Measurements from ENCODE around the gene OPA3.
"Not testable (repeated sequence)": the region's sequence is repeated elsewhere in the genome, so short reads cannot be mapped to it uniquely, and the experiment has no call there.

The OPA3 gene

DNA sequence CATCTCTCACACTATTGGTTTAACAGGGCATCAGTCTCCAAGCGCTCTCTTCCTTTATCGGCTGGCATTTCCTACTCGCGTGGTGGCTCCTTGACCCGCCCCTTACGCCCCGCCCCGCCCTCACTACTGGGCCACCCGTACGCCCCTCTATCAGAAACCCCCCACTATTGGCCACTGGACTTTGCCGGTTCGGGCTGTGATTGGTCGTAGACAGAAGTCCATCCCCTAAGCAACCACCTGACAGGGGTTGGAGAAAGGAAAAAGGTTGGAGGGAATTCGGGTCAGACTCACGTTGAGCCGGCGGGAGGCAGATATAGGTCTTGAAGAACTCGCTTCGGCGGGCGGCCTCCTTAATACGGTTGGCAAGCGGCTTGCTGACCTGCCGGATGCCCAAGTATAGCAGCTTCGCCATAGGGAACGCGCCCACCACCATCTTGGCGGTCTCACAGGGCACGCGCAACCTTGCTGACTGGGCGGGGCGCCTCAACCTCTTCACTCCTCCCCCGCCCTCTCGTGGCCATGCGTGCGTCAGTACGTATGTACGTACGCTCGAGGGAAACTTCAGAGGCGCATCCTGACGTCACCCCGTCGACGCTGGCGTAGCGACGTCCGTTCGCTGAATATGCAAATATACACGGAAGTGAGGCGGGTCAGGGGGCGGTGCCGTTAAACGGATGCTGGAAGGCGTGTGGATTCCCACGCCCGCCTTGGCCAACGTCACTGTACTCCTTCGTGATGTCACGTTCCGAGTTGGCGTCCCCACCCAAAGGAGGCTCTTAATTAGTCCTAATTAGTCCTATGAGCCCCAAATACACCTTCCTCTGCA lies at the start of gene OPA3:
Gene OPA3 (minus strand): TSS at position 471 of the 826 bp plus-strand sequence. CDS start 38 bp downstream, at position 433.
- DNase-seq: peak; percentile 99

DNA sequence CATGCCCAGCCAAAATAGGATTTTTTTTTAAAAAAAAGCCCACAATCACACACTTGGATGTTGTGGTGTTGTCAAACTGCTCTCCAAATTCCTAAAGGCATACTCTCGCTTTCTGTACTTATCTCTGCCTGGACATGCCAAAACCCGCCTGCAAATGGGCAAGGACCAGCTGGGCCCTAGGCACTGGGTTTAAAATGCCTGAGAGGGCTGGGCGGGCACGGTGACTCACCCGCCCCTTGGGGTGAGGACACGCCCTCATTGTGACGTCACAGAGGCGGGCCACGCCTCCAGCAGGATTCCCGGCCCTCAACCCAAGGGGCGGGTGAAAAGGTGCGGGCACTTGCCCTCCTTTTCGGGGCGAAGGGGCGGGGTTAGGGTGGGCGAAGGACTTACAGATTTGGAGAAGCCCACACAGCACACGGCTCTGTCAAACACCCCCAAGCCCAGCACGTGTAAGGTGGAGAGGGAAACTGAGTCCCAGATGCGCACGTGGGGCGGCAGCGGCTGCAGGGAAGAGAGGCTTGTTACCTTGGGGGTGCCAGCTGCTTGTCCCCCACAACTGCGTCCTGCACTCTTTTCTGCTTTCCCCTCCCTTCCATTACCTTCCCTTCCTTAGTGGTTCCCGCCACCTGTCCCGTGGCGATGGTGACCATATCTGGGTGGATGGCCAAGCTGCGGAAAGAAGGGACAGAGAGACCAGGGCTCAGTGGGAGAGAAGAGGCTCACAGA lies 48.0 kb upstream of the OPA3 start:
- DNase-seq: peak; percentile 23

DNA sequence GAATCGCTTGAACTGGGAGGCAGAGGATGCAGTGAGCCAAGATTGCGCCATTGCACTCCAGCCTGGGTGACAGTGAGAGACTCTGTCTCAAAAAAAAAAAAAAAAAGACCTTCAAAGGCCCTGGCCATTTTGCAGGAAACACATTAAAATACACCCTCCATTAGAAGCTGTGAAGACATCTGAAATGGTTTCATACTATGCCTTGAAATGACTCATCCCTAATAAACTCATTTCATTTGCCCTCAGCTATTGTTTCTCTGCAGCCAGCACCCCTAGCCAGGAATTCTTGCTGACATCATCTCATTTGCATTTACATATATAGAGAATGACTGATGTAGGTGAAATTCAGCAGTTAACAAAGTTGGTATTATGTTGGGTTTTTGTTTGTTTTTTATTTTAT lies 45.9 kb upstream of the OPA3 start:
- no peak for DNase-seq

DNA sequence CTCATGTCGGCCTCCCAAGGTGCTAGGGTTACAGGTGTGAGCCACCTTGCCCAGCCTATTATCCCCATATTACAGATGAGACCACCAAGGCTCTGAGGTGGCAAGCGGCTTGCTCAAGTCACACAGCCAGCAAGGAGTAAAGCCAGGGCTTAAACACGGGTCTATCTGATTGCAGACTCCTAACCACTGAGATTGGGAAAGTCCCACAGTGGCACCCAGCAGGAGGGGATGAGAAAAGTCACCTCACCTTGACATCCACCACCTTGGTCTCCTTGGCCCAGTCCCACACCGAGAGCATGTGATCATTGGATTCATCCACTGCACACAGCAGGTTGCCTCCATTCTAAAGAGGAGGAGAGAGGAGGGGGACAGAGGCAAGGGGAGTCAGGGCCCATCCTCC lies 45.1 kb upstream of the OPA3 start:
- DNase-seq: no peak

DNA sequence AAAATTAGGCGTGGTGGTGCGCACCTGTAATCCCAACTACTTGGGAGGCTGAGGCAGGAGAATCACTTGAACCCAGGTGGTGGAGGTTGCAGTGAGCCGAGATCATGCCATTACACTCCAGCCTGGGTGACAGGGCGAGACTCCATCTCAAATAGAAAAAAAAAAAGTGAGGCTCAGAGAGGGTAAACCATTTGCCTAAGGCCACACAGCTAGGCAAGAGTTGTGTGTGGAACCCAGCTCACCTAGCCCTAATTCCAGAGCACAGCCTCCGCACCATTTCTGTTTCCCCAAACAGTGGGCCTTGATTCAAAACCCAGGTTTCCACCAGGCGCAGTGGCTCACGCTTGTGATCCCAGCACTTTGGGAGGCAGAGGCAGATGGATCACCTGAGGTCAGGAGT lies 43.6 kb upstream of the OPA3 start:
- DNase-seq: not testable (repeated sequence)

DNA sequence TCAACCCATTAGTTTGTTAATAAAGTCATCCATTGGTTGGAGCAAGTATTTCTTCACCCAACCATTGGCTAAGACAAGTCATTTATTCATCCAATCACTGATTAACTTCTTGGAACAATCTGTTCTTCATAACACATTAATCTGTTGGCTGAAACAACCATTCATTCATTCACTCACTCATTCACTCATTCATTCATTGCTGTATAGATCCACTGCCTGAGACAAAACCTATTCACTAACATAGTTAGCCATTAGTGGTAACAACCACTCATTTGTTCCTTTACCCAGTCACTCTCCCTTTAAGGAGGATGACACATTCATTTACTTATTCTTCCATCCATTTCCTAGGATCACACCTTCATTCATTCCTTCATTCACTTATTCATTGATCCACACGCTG lies 39.4 kb upstream of the OPA3 start:
- DNase-seq: no peak

DNA sequence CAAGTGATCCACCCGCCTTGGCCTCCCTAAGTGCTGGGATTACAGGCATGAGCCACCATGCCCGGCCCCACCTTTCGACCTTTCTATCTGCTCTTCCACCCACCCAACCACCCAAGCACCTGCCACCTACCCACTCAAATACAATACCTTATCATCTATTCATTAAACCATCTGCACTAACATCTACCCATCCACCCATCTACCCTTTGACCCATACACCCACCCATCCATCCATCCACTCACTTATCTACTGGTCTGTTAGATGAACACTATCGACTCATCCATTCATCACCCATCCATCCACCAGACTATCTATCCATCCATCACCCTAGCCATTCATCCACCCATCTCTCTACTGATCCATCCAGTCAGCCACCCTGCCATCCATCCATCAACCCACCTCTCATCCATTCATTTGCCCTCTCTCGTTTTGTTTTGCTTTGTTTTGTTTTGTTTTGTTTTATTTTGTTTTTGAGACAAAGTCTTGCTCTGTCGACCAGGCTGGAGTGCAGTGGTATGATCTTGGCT lies 37.4 kb upstream of the OPA3 start:
- DNase-seq: no peak

DNA sequence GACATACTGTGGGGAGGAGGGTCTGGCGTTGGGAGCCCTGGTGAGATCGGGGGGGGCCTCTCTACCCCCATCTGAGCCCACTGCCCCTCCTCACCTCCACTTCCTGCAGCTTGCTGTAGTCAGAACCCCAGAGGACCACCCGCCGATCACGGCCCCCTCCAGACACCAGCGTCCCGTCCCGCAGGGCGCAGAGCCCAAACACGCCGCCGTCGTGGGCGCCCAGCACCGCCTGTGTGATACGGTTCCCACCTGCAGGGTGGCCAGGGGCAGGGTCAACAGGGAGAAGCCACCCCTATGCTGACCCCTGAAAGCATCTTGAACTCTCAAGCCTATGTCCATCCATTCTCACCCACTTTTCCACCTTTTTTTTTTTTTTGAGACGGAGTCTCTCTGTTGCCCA lies 36.8 kb upstream of the OPA3 start:
- no peak for DNase-seq

DNA sequence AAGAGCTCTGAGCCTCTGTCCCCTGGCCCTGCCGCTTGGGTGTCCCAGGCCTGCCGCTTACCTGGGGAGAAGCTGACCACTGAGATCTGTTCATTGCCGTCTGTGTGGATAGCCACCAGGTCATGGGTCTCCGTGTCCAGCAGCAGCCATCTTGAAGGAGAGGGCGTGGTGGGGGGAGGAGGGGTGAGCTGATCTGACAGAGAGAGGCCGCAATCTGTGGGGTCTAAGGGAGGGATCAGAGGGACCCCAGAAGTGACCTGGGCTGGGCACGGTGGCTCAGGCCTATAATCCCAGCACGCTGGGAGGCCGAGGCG lies 32.1 kb upstream of the OPA3 start:
- DNase-seq: no peak

DNA sequence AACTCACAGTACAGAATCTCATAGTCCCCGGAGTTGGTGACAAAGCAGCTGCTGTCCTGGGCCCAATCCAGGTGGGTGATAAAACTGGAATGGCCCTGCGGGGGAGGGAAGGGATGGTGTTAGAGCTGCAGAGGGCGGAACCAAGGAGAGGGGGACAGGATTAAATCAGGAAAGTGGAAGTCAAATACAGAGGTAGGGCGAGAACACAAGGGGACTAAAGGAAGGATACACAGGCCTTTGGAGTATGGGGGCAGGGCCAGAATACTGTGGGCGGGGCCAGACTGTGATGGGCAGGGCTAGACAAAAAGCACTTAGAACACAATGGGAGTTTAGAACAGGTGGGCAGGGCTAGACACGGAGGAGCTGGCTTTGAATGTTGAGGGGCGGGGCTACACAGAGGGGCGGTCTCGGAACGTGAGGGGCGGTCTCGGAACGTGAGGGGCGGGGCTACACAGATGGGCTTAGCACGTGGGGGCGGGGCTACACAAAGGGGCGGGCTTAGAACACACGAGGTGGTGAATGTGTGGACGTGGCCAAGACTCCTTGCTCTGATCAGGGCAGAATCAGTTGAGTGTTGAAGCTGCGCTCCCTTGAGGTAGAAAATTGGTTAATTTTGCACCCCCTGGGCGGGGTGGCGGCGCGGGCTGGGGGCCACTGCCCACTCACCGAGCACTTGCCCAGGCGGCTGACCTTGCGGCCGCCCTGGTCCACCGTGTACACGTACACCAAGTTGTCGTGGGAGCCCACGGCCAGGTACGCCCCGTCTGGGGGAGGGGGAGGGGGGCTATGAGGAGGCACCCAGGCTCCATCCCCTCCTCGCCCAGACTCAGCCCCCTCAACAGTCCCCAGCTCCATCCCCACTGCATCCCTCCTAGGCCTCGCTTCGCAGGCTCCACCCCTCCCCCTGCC lies 31.4 kb upstream of the OPA3 start:
- peak; percentile 47 for DNase-seq

DNA sequence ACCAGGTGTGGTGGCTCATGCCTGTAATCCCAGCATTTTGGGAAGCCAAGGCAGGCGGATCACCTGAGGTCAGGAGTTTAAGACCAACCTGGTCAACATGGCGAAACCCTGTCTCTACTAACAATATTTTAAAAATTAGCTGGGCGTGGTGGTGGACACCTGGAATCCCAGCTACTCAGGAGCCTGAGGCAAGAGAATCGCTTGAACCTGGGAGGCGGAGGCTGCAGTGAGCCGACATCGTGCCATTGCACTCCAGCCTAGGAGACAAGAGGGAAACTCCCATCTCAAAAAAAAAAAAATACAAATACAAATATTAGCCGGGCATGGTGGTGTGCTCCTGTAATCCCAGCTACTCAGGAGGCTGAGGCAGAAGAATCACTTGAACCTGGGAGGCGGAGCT lies 30.5 kb upstream of the OPA3 start:
- DNase-seq: not testable (repeated sequence)

DNA sequence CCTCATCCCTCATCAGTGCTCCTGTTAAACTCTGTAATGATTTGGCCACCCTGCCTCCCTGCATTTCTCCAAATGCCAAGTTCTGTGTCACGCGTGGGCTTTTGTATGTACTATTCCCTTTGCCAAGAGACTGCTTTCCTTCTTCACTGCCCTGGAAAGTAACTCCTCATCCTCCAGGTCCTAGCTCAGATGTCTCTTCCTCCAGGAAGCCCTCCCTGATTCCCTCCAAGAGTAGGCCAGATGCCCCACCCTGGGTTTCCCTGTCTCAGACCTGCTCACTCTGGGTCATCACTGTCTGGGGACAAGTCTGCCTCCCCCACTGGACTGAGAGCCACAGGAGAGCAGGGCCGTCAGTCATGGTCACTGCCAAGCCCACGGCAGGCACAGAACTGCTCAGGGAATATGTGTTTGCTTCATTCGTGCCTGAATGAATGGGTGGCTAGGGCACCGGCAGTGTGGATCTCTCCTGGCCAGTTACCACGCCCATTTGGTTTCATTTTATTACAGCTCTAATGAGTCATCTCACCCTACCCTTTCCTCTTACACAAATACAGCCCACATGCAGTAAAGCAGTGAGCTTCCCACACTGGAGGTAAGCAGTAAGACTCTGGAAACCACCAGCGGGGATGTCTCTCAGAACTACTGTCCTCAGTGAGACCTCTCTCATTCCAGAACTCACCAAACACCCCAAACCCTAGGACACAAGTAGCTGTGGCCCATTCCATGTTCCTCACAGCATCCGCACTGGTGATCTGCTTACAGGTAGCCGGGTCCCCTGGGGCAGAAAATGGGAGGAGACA lies 29.5 kb upstream of the OPA3 start:
- DNase-seq: no peak

DNA sequence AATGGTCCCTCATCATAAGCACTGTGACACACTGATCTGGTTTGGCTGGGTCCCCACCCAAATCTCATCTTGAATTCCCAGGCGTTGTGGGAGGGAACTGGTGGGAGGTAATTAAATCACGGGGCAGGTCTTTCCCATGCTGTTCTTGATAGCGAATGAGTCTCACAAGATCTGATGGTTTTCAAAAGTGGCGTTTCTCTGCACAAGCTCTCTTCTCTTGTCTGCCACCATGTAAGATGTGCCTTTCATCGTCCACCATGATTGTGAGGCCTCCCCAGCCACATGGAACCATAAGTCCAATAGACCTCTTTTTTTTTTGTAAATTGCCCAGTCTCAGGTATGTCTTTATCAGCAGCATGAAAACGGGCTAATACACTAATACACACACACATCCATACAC lies 24.3 kb upstream of the OPA3 start:
- no peak for DNase-seq

DNA sequence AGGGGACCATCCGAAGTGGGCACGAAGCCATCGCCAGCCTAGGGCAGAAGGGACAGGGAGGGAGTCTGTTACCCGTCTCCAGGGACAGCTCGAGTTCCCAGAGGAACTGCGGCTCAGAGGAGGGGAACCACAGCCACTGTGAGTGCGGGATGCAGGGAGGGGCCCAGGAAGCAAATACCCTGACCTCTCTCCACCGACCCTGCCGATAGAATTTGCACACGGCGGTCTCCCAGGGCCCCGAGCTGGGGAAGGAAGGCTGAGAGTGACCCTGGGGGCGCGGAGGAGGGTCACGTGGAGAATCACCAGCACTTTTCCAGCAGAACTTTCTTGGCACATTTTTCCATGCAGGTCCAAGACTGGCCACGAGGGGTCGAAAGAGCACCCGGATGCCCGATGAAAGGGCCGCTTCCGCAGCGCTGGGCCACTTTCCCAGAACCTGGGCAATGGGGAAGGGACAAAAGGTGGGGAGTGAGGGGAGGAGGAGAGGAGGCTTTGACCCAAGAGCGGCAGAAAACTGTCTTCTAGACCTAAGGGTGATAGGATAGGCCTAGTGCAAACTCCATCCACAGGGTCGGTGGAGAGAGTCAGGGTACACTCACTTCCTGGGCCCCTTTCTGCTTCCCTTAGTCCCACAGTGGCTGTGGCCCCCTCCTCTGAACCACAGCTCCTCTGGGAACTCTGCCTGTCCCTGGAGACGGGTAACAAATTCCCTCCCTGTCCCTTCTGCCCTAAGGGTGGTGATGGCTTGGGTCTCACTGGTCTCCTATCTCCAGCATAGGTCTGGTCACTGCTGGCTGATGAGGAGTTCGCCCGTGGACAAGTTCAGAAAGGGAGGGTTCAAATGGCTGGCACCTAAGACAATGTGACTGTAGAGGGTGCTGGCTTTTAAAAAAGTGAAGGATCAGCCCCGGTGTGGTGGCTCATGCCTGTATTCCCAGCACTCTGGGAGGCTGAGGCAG lies 22.7 kb upstream of the OPA3 start:
- peak; percentile 26 for DNase-seq

DNA sequence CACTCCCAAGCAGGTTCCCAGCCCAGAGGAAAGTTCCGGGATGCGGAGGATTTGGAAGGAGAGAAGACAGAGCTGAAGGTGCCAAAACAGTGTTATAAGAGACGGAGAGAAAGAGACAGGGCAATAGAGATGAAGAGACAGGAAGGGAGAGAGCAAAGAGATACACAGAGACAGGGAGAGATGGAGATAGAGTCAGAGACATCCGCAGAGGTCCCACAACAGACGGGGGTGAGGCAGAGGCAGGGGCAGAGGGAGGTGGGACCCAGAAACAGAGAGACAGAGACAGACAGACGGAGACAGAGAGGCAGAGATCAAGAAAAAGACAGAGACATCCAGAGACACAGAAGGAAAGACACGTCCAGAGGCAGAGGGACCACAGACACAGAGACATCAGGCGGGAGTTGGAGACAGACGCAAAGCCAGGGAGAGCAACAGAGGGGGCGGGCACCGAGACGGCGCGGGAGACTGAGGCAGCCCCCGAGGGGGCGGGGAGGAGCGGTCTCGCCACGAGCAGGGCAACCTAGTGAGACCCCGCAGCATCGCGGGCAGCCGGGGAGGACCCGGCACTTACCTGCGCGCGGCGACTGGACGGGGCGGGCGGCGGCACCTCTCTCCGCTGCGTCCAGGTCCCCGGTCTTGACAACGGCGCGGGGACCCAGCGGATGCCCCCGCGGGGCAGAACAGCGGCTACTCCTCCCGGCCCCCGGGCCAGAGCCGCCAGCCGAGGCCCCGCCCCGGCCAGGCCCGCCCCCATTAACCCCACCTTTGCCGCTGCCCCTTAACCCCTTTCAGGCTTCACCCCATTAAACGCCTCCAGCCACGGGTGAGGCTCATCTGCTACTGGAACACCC lies 17.1 kb upstream of the OPA3 start, which contains the start of gene GPR4:
Gene GPR4 (minus strand): TSS at position 689 of the 851 bp plus-strand sequence. CDS start 10,346 bp downstream, outside the sequence.
- DNase-seq: no peak

DNA sequence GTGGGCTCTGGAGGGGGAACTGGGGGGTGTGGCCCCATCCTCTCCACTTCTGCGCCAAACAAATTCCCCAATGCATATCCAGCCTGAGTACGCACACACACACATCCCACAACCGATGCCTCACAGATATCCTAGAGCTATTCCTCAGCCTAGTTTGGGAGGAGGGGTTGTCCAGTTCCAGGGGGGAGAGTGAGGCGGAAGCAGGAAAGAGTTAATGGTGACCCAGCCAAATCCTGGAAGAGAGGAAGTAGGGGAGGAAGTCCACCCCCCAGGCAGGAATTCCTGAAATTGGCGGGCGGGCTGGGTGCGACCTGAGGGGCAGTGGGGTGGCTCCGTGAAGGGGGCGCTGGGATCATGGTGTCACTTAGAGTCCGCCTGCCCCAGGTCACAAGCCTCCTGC lies 16.5 kb upstream of the OPA3 start:
- DNase-seq: no peak

DNA sequence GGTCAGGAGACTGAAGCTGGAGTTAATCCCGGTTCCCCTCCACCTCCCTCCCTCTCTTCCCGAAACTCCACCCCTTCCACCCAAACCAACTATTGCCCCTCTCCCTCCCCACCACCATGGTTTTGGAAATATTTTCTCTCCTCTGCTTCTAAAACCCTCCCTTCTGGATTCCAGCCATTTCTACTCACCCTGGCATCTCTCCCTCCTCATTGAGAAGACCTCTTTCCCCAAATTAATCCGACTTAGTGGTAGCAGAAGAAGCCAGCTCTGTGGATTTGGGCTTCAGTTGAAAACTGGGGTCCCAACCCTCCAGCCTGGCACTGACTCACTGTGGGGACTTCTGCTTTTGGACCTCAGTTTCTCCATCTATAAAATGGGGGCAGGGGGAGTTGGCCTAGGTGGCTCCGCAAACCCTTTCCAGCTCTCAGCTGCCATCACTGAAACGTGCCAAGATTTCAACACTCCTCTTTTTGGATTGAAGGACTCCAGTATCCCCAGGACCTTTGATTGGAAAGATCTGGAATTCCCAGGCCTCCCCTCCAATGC lies 15.8 kb upstream of the OPA3 start:
- no peak for DNase-seq

DNA sequence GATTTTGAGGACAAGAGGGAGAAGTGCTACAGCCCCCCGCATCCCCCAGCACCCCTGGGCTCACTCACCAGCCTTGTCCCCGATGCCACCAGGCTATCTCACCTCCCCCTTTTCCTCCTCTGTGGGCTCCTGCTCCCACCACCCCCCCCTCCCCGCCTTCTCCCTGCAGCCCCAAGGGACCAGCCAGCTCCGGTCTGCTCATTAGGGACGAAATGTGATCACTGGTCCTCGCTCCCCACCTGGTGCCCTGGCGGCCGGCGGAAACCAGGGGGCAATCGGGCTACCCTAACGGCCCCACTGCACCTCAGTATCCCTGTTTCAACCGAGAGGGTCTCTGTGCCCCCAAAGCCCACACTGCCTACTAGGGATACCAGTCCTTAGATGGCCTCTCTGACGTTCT lies 14.7 kb upstream of the OPA3 start:
- no peak for DNase-seq

DNA sequence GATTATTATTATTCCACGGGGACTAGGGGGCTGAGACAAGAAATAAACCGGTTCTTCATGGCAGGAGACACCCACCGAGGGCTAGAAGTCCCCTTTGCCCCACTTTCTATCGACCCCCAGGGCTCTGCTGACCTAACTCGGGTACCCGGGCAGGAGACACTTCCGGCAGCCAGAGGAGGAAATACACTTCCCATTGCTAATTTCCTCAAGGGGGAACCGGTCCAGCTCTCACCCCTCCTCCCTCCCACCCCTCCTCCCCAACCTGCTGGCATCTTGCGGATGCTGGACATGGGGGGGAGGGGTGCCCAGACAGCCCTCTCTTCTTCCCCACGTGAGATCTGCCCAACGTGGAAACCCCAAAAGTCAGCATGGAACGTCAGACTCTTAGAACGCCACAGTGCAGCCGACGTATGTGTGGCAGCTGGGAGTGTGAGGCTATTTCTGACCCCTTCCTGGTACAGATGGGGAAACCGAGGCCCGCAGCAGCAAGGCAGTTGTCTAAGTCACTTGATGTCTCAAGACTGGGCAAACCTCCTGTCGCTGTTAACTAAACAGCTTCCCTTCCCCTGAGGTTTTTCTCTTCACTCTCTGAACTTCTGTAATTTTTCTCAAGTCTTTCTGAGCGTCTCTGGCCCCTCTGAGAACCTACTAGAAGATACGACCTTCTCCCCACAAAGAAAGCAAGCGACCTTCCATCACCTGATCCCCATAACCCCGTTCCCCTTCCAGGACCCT lies 13.8 kb upstream of the OPA3 start:
- no peak for DNase-seq

Measured in activated T-cell treated with anti-CD3 and anti-CD28 coated beads for 4 hours (primary cell).